K562 (cell line): ENCODE data around the gene AGTR1. TPM values are rescaled to one million over a fixed set of nuclear protein-coding genes. Genes with fewer than 3 reads are reported as not detected.

Source experiments
- ATAC-seq: fragments of 200-7000 bp; cut with Tn5 transposase; 3 replicates; pipeline ENCODE4 v1.9.1; 2020; ENCODE audit warnings: moderate library complexity
- BruUV-seq: library from RNA; stranded (reverse); fragments of 400-500 nt; replicated peaks from 2 replicates; lab custom pipeline; 2021; lab: Mats Ljungman, UMichigan
- CTCF ChIA-PET: fragments of 300-600 bp; formaldehyde crosslinking; extraction: SDS; loops from one replicate; lab custom pipeline; 2021; ENCODE audit warnings: low intra/inter-chr PET ratio; lab: Yijun Ruan, JAX
- POLR2A ChIA-PET: fragments of 300-600, 350-650 bp; sonication (Branson Sonifier 250); formaldehyde crosslinking; extraction: SDS; loops from one replicate; lab custom pipeline; 2021; ENCODE audit warnings: antibody characterized with exemption, inconsistent platforms; lab: Yijun Ruan, JAX
- DNase-seq, 4 experiments: peaks; one replicate each; pipeline versions ENCODE4 v3.0.0 to v3.0.0-alpha.2; 2011 to 2018; ENCODE audit warnings: low spot score in 3 of 4, mixed read lengths in 3 of 4; ENCODE audit errors: extremely low read depth in 1 of 4
- FAIRE-seq: peaks from 2 replicates; lab custom pipeline; 2011; peaks lifted over from hg19 to GRCh38; lab: Jason Lieb, UNC
- H2AFZ ChIP-seq: 2 replicates; pipeline ENCODE4 v1.6.0; 2011; ENCODE audit warnings: low read depth, low read length, control low read depth, inconsistent platforms
- H3K27ac ChIP-seq: fragments of 200-600 bp; 3 replicates; pipeline ENCODE4 v1.8.0; 2011; ENCODE audit warnings: low read depth, mild to moderate bottlenecking, control low read depth, inconsistent platforms, low read length, moderate library complexity, mixed read lengths; ENCODE audit errors: extremely low read depth
- H3K27me3 ChIP-seq, 2 experiments: fragments of 300-600 bp in 1 of 2; 2 replicates in 1 of 2; 3 replicates in 1 of 2; pipeline versions ENCODE4 v1.6.0 to v1.8.0; 2011; ENCODE audit warnings: inconsistent platforms in 2 of 2, low read length in 2 of 2, mild to moderate bottlenecking in 1 of 2, mixed read lengths in 1 of 2, moderate library complexity in 1 of 2; ENCODE audit not compliant: control insufficient read depth in 2 of 2, insufficient read depth in 2 of 2
- H3K36me3 ChIP-seq: fragments of 300-600 bp; 3 replicates; pipeline ENCODE4 v1.8.0; 2011; ENCODE audit warnings: mild to moderate bottlenecking, low read length, inconsistent platforms; ENCODE audit not compliant: control insufficient read depth, insufficient read depth
- H3K4me1 ChIP-seq, 2 experiments: fragments of 200-600 bp in 1 of 2; replicated peaks in 1 of 2; 2 replicates in 1 of 2; 3 replicates in 1 of 2; pipeline versions ENCODE4 v1.5.1 to v1.8.0; 2011; ENCODE audit warnings: inconsistent platforms in 2 of 2, low read length in 2 of 2, mild to moderate bottlenecking in 1 of 2, mixed read lengths in 1 of 2, moderate library complexity in 1 of 2; ENCODE audit not compliant: control insufficient read depth in 2 of 2, insufficient read depth in 2 of 2
- H3K4me2 ChIP-seq: 2 replicates; pipeline ENCODE4 v1.6.1; 2011; ENCODE audit warnings: low read length, control low read depth, inconsistent platforms, mixed read lengths; ENCODE audit not compliant: insufficient read depth
- H3K4me3 ChIP-seq: fragments of 200-600 bp; sonication (generic), shearing (Covaris generic); 2 replicates; pipeline ENCODE4 v1.5.1; 2016; ENCODE audit warnings: control low read depth, inconsistent platforms
- H3K79me2 ChIP-seq: fragments of 200-600 bp; 3 replicates; pipeline ENCODE4 v1.8.0; 2011; ENCODE audit warnings: low read length, inconsistent platforms; ENCODE audit not compliant: control insufficient read depth, insufficient read depth
- H3K9ac ChIP-seq, 2 experiments: 2 replicates each; pipeline versions ENCODE4 v1.6.0 to v1.6.1; 2011; ENCODE audit warnings: low read depth in 2 of 2, low read length in 2 of 2, control low read depth in 1 of 2, inconsistent platforms in 1 of 2, mild to moderate bottlenecking in 1 of 2, mixed read lengths in 1 of 2; ENCODE audit not compliant: insufficient read depth in 1 of 2
- H3K9me1 ChIP-seq: one replicate; pipeline ENCODE4 v1.6.0; 2011; ENCODE audit warnings: inconsistent platforms, mild to moderate bottlenecking, low read length, moderate library complexity; ENCODE audit not compliant: control insufficient read depth, insufficient read depth
- H3K9me3 ChIP-seq: replicated peaks from 2 replicates; pipeline ENCODE4 v1.5.1; 2011; ENCODE audit warnings: low read depth, low read length, inconsistent platforms; ENCODE audit not compliant: control insufficient read depth, insufficient read depth
- H4K20me1 ChIP-seq: replicated peaks from 2 replicates; pipeline ENCODE4 v1.6.1; 2011; ENCODE audit warnings: low read length, inconsistent platforms, mixed read lengths; ENCODE audit not compliant: control insufficient read depth, insufficient read depth
- CBX3 ChIP-seq, 2 experiments: IDR thresholded peaks; 1 replicate in 1 of 2; 2 replicates in 1 of 2; pipeline ENCODE4 v1.6.1; 2012; ENCODE audit warnings: inconsistent platforms in 2 of 2, low read length in 2 of 2, borderline replicate concordance in 1 of 2, control low read depth in 1 of 2
- CREM ChIP-seq: IDR thresholded peaks from 2 replicates; pipeline ENCODE4 v1.6.1; 2014; ENCODE audit warnings: antibody characterized with exemption, low read depth
- HNRNPUL1 ChIP-seq: fragments of 200-400 bp; formaldehyde crosslinking; IDR thresholded peaks from 2 replicates; pipeline ENCODE4 v1.6.1; 2017; ENCODE audit warnings: low read length
- PRPF4 ChIP-seq: fragments of 200-400 bp; formaldehyde crosslinking; IDR thresholded peaks from one replicate; pipeline ENCODE4 v1.6.1; 2017; ENCODE audit warnings: low read length, low read depth, mild to moderate bottlenecking; ENCODE audit not compliant: insufficient read depth, poor library complexity, severe bottlenecking
- SP2 ChIP-seq: IDR thresholded peaks from 2 replicates; pipeline ENCODE4 v1.6.1; 2011; ENCODE audit warnings: mild to moderate bottlenecking, low read depth, low read length, moderate library complexity; ENCODE audit not compliant: poor library complexity, severe bottlenecking; ENCODE audit errors: extremely low read depth
- STAT5A ChIP-seq: IDR thresholded peaks from 2 replicates; pipeline ENCODE4 v1.6.1; 2012; ENCODE audit warnings: low read length, inconsistent platforms, borderline replicate concordance
- TCF3 ChIP-seq: sonication (generic); formaldehyde crosslinking; IDR thresholded peaks from 2 replicates; pipeline ENCODE4 v1.4.0; 2020; ENCODE audit warnings: mild to moderate bottlenecking, missing genetic modification reagents
- ZFP1 ChIP-seq: fragments of 450-650 bp; formaldehyde crosslinking; IDR thresholded peaks from 2 replicates; pipeline ENCODE4 v1.4.0; 2020; ENCODE audit warnings: mild to moderate bottlenecking, mixed read lengths
- ZKSCAN3 ChIP-seq: fragments of 250-450 bp; sonication (Bioruptor Pico); IDR thresholded peaks from 2 replicates; pipeline ENCODE4 v1.4.0; 2020
- ZNF408 ChIP-seq: fragments of 250-450 bp; sonication (Bioruptor Pico); IDR thresholded peaks from 2 replicates; pipeline ENCODE4 v1.4.0; 2020; ENCODE audit warnings: low read depth, mild to moderate bottlenecking, moderate library complexity
- WGBS: fragments of 100-300 bp; shearing (Covaris generic); methylation state at CpG from one replicate; pipeline ENCODE4 v1.1.6; 2016; ENCODE audit warnings: low coverage, mixed read lengths; ENCODE audit not compliant: insufficient coverage; ENCODE audit errors: missing lambda C conversion rate; 5-methylcytosine and 5-hydroxymethylcytosine counted together
- in situ Hi-C: fragments of 300-500 bp; cut with MboI; formaldehyde crosslinking; loops from 4 replicates; pipeline ENCODE4 v1.15.0; 2018; ENCODE audit warnings: inconsistent platforms, mixed read lengths
- intact Hi-C: fragments of 100-400 bp; cut with micrococcal nuclease; formaldehyde crosslinking; loops from 2 replicates; pipeline ENCODE4 v1.14.2; 2022
- polyA plus RNA-seq, 8 experiments: library from polyadenylated mRNA; depleted of rRNA in 4 of 8; stranded (reverse) in 5 of 8; unstranded in 3 of 8; fragments of >200 nt; fragmentation: Nextera tagmentation in 2 of 8; fragmentation: Illumina TruSeq in 1 of 8; extraction: Ambion mirVana in 2 of 8; extraction: Trizol in 1 of 8; gene quantifications; 2 replicates each; pipeline versions ENCODE4 v1.2.1 to v1.2.3, GENCODE V29; 2011 to 2014; ENCODE audit warnings: inconsistent platforms in 1 of 8, missing spikeins in 1 of 8
- total RNA-seq, 7 experiments: library from RNA; depleted of rRNA in 6 of 7; stranded (reverse); fragments of >200 nt in 6 of 7; fragmentation: Illumina TruSeq in 2 of 7; extraction: Trizol in 2 of 7; gene quantifications; 2 replicates each; pipeline versions ENCODE4 v1.2.1 to v1.2.3, GENCODE V29; 2011 to 2021; ENCODE audit warnings: low replicate concordance in 1 of 7
- TF ChIP-seq, protein P1 (sequence below): fragments of 250-450 bp; sonication (Bioruptor Pico); IDR thresholded peaks from 2 replicates; pipeline ENCODE4 v1.4.0; 2020

AGTR1 gene
- total and polyA plus RNA-seq, 9 of the 15 experiments (the other 6 are each of a cell fraction or from before 2014, with no cell fraction given), result not detected

DNA sequence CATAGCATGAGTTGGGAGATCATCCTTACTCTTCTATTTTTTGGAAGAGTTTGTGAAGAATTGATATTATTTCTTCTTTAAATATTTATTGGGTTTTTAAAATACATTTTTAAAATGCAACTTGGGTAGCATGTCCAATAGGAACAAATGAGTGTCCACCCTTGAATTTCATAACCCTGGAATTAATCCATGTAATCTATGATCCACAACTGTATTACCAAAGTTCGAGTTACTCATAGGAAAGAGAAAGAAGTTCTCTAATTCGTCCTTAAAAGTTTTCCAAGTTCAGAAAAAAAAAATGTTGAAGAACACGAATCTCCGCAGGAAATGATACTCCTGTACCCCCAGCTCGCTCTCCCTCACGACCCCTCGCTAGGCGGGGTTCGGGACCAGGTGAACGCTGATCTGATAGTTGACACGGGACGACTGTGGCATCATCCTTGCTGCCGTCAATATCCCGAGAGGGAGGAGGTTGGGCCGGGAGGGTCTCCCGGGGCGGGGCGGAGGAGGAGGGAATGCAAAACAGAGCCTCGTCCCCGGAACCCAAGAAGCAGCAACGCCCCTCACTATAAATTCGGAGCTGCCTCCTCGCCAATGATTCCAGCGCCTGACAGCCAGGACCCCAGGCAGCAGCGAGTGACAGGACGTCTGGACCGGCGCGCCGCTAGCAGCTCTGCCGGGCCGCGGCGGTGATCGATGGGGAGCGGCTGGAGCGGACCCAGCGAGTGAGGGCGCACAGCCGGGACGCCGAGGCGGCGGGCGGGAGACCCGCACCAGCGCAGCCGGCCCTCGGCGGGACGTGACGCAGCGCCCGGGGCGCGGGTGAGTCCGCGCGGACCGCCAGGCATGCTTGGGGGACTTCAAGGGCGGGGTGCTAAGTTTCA lies at the start of gene AGTR1 (continued):
- no peak for TF ChIP-seq STAT5A
- TF ChIP-seq ZNF408 (CRISPR knock-in tag), result no peak
- TF ChIP-seq SP2, result no peak
- TF ChIP-seq PRPF4, result no peak
- TF ChIP-seq, protein P1, sequence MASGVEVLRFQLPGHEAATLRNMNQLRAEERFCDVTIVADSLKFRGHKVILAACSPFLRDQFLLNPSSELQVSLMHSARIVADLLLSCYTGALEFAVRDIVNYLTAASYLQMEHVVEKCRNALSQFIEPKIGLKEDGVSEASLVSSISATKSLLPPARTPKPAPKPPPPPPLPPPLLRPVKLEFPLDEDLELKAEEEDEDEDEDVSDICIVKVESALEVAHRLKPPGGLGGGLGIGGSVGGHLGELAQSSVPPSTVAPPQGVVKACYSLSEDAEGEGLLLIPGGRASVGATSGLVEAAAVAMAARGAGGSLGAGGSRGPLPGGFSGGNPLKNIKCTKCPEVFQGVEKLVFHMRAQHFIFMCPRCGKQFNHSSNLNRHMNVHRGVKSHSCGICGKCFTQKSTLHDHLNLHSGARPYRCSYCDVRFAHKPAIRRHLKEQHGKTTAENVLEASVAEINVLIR (CRISPR knock-in tag), result no peak

DNA sequence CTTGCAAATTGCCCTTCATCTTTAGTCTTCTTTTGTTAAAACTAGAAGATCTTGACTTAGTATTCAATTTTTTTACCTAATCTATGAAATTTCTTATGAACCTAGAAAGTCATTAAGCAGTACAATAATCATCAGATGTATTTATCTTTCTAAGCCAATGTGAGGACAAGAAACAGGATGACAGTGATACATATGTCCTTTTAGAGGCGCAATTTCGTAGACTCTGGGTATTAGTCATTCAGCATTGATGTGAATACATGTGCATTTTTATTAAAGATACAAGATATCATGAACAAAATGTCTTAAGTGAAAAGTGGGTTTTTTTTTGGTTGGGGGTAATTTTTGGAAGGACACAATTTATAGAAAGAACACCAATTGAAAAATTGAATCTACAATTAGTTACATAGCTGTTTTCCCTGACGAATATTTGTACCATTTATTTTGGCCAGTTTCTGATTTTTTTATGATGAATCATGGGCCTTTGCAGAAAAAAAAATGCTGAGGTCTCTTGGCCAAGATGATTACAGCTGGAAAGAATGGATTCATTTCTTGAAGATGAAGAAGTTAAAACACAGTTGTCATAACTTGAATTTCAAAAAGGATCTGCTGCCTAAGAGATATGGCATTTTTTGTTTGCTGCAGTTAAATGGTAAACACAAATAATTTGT lies 48.9 kb upstream of the AGTR1 start:
- ChIA-PET CTCF (no interaction called here), POLR2A (no interaction called here)
- Histone ChIP-seq H3K9me3 (no peaks in the 10 kb centered on the region), H3K4me2 (no peak overlapping the region), H3K36me3 (no peaks in the 10 kb centered on the region), H4K20me1 (no peaks in the 10 kb centered on the region), H3K4me3 (no peak overlapping the region), H3K9me1 (no peaks in the 10 kb centered on the region), H3K9ac (no peak overlapping the region), H3K4me1 (no peaks in the 10 kb centered on the region), H2AFZ (no peak overlapping the region), H3K27me3 (no peaks in the 10 kb centered on the region), H3K79me2 (no peaks in the 10 kb centered on the region), H3K27ac (no peak overlapping the region)
- no peak for DNase-seq
- WGBS, result 0% methylated on average over 3 of the region's 3 CpGs
- no peak for FAIRE-seq
- ATAC-seq, result no peak
- no TSS peak for BruUV-seq
- intact Hi-C loops, result no loop called here
- in situ Hi-C loops, result no loop called here
- TF ChIP-seq TCF3 (CRISPR knock-in tag), result no peak
- TF ChIP-seq HNRNPUL1, result no peak
- TF ChIP-seq ZKSCAN3 (CRISPR knock-in tag), result no peak
- no peak for TF ChIP-seq ZFP1 (CRISPR knock-in tag)
- TF ChIP-seq CBX3 (IDR thresholded peaks at IDR 0.05; ENCODE audit: borderline replicate concordance in 1 of 2, low read length in 2 of 2), result no peak
- TF ChIP-seq CREM, result no peak
